ENCODE data around the gene ITGB2. TPM values are rescaled to one million over a fixed set of nuclear protein-coding genes. Genes with fewer than 3 reads are reported as not detected.

The ITGB2 gene
- total RNA-seq, 1 experiment from 2014 or later = 6.0 TPM

DNA sequence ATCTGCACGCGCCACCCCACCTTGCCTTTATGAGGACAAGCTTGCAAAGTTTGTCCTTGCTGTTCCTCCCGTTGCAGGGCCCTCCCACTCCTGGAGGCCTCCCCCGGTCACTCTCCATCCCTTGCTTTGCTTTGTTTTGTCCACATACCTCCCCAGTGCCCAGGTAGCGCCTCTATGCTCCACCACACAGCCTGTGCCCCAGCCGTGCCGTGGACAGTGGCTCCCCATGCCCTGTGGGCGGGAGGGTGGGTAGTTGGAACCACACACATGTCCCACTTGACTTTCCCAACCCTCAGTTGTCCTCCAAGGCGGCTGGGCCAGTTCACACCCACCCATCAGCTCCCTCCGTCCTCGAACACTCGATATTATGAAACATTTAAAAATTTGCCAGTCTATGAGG, 43.7 kb upstream of the ITGB2 start:
- Histone ChIP-seq H3K4me2 (no peak overlapping the region), H3F3A (ENCODE audit: insufficient read depth, low read depth) (no peaks in the 10 kb centered on the region), H3K36me3 (ENCODE audit: low read depth) (no peaks in the 10 kb centered on the region; the same call in 1 of the 2 replicates), H3K27ac (no peak overlapping the region), H3K9me2 (ENCODE audit: insufficient read depth) (no peaks in the 10 kb centered on the region), H3K27me3 (ENCODE audit: insufficient read depth, low read depth) (no peaks in the 10 kb centered on the region), H3K79me2 (ENCODE audit: low read depth) (no peaks in the 10 kb centered on the region), H2AFZ (no peak overlapping the region), H3K4me3 (no peak overlapping the region), H3K4me1 (replicated peaks; ENCODE audit: insufficient read depth) (peaks cover 4% of the 10 kb centered on the region; the same call in 1 of the 2 replicates), H3K9me3 (ENCODE audit: insufficient read depth, low read depth) (no peaks in the 10 kb centered on the region), H4K20me1 (ENCODE audit: insufficient read depth) (no peaks in the 10 kb centered on the region)
- POLR2A ChIA-PET (ENCODE audit: unreplicated experiment) = no interaction called here
- TF ChIP-seq, protein P1, sequence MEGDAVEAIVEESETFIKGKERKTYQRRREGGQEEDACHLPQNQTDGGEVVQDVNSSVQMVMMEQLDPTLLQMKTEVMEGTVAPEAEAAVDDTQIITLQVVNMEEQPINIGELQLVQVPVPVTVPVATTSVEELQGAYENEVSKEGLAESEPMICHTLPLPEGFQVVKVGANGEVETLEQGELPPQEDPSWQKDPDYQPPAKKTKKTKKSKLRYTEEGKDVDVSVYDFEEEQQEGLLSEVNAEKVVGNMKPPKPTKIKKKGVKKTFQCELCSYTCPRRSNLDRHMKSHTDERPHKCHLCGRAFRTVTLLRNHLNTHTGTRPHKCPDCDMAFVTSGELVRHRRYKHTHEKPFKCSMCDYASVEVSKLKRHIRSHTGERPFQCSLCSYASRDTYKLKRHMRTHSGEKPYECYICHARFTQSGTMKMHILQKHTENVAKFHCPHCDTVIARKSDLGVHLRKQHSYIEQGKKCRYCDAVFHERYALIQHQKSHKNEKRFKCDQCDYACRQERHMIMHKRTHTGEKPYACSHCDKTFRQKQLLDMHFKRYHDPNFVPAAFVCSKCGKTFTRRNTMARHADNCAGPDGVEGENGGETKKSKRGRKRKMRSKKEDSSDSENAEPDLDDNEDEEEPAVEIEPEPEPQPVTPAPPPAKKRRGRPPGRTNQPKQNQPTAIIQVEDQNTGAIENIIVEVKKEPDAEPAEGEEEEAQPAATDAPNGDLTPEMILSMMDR (conservative IDR thresholded peaks at IDR 0.05) = no peak
- no peak for TF ChIP-seq EZH2 (IDR thresholded peaks at IDR 0.05; ENCODE audit: low read depth)
- no peak for DNase-seq
- intact Hi-C loops (cut with micrococcal nuclease; ENCODE audit: unreplicated experiment) = no loop called here
- BruUV-seq (replicated peaks) = no TSS peak
- CTCF ChIA-PET = no interaction called here

- no peak for DNase-seq
- CTCF ChIA-PET = no interaction called here
- H3K36me3 ChIP-seq (ENCODE audit: low read depth) = no peaks in the 10 kb centered on the region; the same call in 1 of the 2 replicates
- no peak overlapping the region for H3K4me3 ChIP-seq
- H3F3A ChIP-seq (ENCODE audit: insufficient read depth, low read depth) = no peaks in the 10 kb centered on the region
- H3K9me3 ChIP-seq (ENCODE audit: insufficient read depth, low read depth) = no peaks in the 10 kb centered on the region
- no peaks in the 10 kb centered on the region for H3K27me3 ChIP-seq (ENCODE audit: insufficient read depth, low read depth)
- H3K27ac ChIP-seq = no peak overlapping the region
- H3K9me2 ChIP-seq (ENCODE audit: insufficient read depth) = no peaks in the 10 kb centered on the region
- H2AFZ ChIP-seq = no peak overlapping the region
- no peaks in the 10 kb centered on the region; the same call in 1 of the 2 replicates for H4K20me1 ChIP-seq (ENCODE audit: insufficient read depth)
- intact Hi-C loops (cut with micrococcal nuclease; ENCODE audit: unreplicated experiment) = no loop called here
- TF ChIP-seq, protein P1 (conservative IDR thresholded peaks at IDR 0.05) = no peak
- TF ChIP-seq EZH2 (IDR thresholded peaks at IDR 0.05; ENCODE audit: low read depth) = no peak
- no peaks in the 10 kb centered on the region for H3K79me2 ChIP-seq (ENCODE audit: low read depth)
- POLR2A ChIA-PET (ENCODE audit: unreplicated experiment) = interaction anchor here (0.6 kb wide), 1 partner anchor 43 kb away, joined by 4 read pairs; no protein-coding TSS in a partner anchor
- BruUV-seq (replicated peaks) = no TSS peak
- no peak overlapping the region for H3K4me2 ChIP-seq
- H3K4me1 ChIP-seq (replicated peaks; ENCODE audit: insufficient read depth) = no peaks in the 10 kb centered on the region
Observed at GRCh38 chr21:44962403-44962966, 41.8 kb upstream of the ITGB2 start.

- DNase-seq = no peak
- Histone ChIP-seq H3K4me1 (replicated peaks; ENCODE audit: insufficient read depth) (no peaks in the 10 kb centered on the region), H3K9me2 (ENCODE audit: insufficient read depth) (no peaks in the 10 kb centered on the region), H2AFZ (no peak overlapping the region), H3K27ac (no peak overlapping the region), H3K9me3 (ENCODE audit: insufficient read depth, low read depth) (no peaks in the 10 kb centered on the region), H3K36me3 (ENCODE audit: low read depth) (no peaks in the 10 kb centered on the region; the same call in 1 of the 2 replicates), H3K79me2 (ENCODE audit: low read depth) (no peaks in the 10 kb centered on the region), H3K27me3 (ENCODE audit: insufficient read depth, low read depth) (no peaks in the 10 kb centered on the region), H3K4me3 (no peak overlapping the region), H3K4me2 (no peak overlapping the region), H3F3A (ENCODE audit: insufficient read depth, low read depth) (no peaks in the 10 kb centered on the region), H4K20me1 (ENCODE audit: insufficient read depth) (no peaks in the 10 kb centered on the region; the same call in 1 of the 2 replicates)
- POLR2A ChIA-PET (ENCODE audit: unreplicated experiment) = no interaction called here
- intact Hi-C loops (cut with micrococcal nuclease; ENCODE audit: unreplicated experiment) = no loop called here
- no TSS peak for BruUV-seq (replicated peaks)
- CTCF ChIA-PET = no interaction called here
- TF ChIP-seq EZH2 (IDR thresholded peaks at IDR 0.05; ENCODE audit: low read depth) = no peak
- TF ChIP-seq, protein P1 (conservative IDR thresholded peaks at IDR 0.05) = no peak
Observed at GRCh38 chr21:44960141-44961092, 39.7 kb upstream of the ITGB2 start.
